ENCODE results near the gene ZFYVE21.

ZFYVE21 gene

GRCh38 chr14:103705504-103706284, 9.9 kb upstream of the ZFYVE21 start:
- no peak for DNase-seq (ENCODE audit: low spot score)

GRCh38 chr14:103706551-103707328, 8.9 kb upstream of the ZFYVE21 start:
- no peak for DNase-seq (ENCODE audit: low spot score)

- no peak for DNase-seq (ENCODE audit: low spot score)
These were observed 8.0 kb upstream of the ZFYVE21 start for GRCh38 chr14:103707329-103708263.

DNA sequence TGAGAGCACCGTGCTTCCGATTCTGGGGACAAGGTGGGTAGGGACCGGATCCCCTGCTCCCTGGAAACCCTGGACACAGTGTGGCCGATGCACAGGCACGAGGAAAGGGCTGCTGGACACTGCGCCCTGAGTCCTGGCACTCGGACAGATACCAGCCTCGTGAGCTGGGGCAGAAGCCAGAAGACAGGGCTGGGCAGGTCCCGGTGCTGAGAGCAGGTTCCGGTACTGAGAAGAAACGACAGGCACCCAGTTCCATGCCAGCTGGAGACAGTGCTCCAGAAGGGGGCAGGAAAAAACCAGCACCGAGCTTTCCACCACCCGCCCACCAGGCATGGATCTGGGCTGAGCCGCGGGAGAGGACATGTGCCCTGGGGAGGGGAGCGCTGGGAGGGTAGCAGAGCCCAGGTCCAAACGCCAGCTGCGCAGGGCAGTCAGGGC, 6.8 kb upstream of the ZFYVE21 start:
- no peak for DNase-seq (ENCODE audit: low spot score)

- DNase-seq (ENCODE audit: low spot score), result no peak
These were observed 5.8 kb upstream of the ZFYVE21 start for GRCh38 chr14:103709814-103710213.

DNA sequence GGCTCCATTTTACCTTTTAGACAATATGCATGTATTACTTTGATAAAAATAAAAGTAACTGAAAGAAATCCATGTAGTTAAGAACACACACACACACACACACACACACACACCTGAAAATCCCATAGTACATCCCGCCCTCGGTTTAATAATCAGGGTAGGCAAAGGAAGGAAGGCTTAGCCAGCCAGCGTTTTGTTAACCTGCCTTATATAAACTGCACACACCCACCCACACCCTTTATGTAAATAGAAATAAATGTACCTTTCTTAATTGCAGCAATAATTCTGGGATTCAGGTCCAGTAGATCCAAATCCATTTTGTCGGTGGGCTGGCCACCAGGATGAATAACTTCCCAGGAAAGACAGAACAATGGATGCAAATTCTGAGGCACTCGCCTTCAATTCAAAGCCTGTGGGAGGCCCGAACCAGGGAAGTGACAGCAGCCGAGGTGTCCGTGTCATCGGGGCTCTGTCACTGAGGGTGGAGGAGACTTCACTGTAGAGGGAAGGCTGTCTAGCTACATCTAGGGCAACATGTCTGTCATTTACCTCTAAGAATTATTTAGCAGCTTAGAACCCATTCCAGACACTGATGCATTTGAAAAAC, 4.7 kb upstream of the ZFYVE21 start:
- no peak for DNase-seq (ENCODE audit: low spot score)

DNA sequence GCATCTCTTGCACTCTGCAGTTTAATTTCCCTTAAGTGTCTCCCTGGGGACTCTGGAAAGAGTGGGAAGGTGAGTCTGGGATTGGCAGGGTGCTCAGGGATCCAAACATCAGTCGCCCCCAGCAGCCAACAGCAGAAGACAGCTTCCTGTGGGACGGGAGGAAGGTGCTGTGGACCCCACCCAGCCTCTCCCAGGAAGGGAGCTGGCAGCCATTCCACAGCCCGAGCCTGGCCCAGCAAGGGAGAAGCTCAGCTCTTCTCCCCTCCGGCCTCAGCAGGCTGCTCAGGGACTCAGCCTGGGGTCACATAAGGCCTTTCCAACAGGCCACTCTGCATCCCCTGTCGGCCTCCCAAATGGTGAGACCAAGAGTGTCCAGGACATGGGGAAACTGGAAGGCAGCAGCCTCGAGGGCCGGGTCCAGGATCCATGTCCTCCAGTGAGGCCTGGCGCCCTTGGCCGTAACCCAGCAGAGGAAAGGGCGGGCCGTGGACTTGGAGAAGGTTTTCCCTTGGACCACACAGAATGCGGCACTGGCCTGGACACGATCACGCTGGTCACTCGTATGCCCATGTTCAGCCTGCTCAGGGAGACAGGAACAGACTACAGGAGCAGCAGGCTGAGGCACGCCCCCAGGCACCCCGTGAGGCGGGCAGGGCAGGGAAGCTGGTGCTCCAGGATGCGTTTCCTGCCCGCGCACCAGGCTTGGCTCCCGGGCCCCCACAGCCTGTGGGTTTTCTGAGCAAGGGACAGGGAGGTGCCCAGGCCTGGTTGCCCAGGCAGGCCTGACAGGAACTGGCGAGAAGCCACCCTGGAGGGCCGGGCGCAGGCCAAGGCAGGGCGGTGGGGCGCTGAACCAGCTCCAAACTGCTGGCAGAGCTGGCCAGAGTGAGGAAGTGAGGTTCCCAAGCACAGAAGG, 3.8 kb upstream of the ZFYVE21 start:
- no peak for DNase-seq (ENCODE audit: low spot score)

DNA sequence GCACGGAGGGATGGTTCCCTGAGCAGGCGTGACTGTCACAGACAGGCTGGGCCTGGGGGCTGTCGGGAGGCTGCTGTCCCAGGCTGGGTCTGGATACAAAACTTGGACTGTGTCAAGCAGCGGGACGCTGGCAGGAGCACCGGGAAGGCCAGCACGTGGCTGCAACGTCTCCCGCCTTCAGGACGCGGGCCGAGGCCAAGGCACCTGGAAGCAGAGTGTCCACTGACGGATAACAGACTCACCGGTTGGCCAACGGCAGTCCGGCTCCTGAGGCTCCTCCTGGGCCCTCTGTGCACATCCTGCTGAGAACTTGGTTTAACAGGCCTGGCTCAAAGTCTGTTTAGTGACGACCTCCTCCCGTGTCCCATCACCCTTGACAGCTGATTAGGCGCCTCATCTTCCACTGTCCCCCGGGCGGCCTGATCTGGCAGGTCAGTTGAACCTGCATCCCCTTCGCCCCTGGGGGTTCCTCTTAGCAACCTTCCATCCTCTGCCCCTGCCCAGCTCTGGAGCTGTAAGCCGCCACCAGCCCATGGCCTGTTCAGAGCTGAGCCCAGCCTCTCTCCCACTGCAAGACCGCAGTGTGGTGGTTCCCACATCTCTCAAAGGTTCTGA, 2.9 kb upstream of the ZFYVE21 start:
- DNase-seq (ENCODE audit: low spot score), result no peak

GRCh38 chr14:103713304-103714062, 2.1 kb upstream of the ZFYVE21 start:
- peak; percentile 18 for DNase-seq (ENCODE audit: low spot score)

DNA sequence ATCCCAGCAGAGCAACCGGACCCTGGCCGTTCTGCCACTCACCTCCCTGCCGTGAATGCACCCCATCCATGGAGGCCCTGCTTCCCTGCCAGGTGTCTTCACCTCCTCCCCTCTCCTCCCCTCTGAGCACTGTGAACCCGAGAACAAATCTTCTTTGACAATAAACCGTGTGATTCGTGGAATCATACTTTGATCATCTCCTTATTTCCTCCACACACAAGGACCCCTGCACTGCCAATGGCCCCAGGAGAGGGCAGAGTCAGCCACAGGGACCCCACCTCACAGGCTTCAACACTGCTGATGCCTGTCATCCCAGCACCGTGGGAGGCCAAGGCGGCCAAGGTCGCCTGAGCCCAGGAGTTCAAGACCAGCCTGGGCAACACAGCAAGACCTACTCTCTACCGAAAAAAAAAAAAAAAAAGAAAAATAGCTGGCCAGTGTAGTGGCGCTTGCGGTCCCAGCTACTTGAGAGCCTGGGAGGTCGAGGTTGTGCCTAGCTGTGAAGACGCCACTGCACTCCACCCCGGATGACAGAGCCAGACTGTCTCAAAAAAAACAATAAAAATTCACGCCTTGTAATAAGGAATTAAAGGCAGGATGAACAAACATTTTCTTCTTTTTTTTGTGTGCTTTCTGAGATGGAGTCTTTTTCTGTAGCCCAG, 1.4 kb upstream of the ZFYVE21 start:
- DNase-seq (ENCODE audit: low spot score), result no peak

DNA sequence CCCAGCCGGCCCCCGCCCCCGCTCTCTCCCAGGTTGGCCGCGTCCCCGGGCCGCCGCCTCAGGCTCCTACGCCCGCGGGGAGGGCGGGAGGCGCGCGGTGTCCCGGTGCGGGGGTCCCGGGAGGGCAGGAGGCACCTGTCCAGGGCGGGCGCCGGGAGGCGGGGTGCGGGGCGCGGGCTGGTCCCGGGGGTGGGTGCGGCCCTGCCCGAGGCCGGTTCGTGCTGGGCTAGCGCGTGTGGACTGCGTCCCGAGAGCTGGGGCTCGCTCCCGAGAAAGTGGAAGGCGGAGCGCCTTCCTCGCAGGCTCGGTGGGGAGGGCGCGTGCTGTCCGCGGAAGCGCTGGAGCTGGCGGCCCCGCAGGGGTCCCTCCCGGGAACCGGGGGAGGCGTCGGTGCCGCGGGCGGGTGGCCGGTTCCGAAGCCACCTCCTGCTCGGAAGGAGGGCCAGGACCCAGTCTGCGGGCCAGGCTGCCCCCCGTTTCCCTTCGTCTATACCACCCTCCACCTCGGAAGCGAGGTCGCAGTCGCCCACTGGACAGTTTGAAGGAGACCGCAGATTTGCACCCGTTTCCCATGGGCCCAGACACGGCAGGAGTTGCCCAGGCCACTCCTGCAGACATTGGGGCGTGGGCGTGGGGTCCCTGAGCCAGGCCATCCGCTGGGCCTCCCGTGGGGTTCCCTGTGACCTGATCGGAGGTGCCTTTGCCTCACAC, 636 bp downstream of the ZFYVE21 start:
- peak; percentile 16 for DNase-seq (ENCODE audit: low spot score)

DNA sequence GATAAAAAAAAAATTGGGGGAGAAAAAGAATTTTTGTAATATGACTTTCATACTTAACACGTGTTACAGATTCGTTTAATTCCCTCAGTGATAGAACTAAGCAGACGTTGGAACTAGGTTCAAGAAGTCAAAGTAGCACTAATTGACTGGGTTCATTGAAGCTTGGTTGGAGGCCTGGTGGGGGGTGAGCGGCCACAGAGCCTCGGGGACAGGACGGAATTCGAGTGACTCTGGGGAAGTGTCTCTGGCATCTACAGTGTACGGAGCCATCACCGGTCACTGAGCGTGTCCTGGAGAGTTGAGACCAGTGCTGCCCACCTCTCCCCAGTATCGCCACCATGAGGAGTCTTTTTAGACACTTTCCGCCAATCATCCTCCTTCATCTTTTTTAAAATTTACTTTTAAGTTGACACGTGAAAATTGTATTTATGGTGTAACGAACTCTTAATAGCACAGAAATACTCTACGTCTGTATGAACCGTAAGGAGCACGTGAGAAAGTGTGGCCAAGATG, 1.3 kb downstream of the ZFYVE21 start:
- no peak for DNase-seq (ENCODE audit: low spot score)

GRCh38 chr14:103718572-103718971, 3.0 kb downstream of the ZFYVE21 start:
- no peak for DNase-seq (ENCODE audit: low spot score)

- no peak for DNase-seq (ENCODE audit: low spot score)
These were observed 4.1 kb downstream of the ZFYVE21 start for GRCh38 chr14:103719751-103720150.

GRCh38 chr14:103721334-103722120, 5.9 kb downstream of the ZFYVE21 start:
- no peak for DNase-seq (ENCODE audit: low spot score)

DNA sequence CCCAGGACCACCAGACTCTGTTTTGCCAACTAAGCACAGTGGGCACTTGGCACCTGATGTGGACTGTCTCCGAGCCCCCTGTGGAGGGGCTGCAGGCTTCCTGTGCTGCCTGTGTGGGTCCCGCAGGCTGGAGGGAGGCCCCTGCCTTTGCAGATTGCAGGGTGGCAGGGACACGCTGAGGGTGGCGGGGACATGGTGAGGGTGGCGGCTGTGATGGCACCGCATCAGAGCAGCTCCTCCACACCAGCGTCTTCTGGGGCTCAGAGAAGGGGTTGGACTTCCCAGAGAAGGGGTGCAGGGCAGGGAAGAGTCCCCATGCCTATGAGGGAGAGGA, 8.1 kb downstream of the ZFYVE21 start:
- DNase-seq (ENCODE audit: low spot score), result no peak

DNA sequence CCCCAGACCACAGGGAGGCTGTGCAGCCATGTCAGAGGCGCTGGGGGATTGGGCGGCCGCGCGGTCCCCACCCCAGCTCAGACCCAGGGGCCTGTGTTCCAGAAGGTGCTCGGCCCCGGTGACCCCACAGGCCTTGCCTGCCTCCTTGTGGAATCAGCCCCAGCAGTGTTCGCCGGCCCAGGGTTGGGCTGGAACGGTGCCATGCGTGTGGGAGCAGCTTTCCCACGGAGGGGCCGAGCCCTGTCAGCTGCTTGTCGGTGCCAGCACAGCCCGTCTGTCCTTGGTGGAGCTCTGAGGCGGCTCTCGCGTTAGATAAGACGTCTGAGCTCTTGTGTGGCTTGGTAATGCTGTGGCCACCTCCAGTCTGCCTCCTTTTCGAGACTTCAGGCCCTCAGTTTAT, 8.5 kb downstream of the ZFYVE21 start:
- no peak for DNase-seq (ENCODE audit: low spot score)
